ENCODE measurements around the gene DCPS. TPM values are rescaled to one million over a fixed set of nuclear protein-coding genes. Genes with fewer than 3 reads are reported as not detected.
A peak's percentile ranks its signal among the peaks of the same experiment; 100 is the strongest.

Gene DCPS
- total RNA-seq, 1 donor from 2014 or later, result 18.6 TPM

GRCh38 chr11:126310200-126310991 is 6.5 kb downstream of the DCPS start:
- H3K9me3 ChIP-seq (ENCODE audit: low read depth), result no peaks in the 10 kb centered on the region
- no peaks in the 10 kb centered on the region for H3F3A ChIP-seq (ENCODE audit: low read depth)
- H3K27me3 ChIP-seq, result no peaks in the 10 kb centered on the region
- H3K4me3 ChIP-seq, result no peak overlapping the region
- H3K4me2 ChIP-seq, result no peak overlapping the region
- no peaks in the 10 kb centered on the region for H3K36me3 ChIP-seq
- peaks cover 4% of the 10 kb centered on the region for H3K27me3 Mint-ChIP-seq (ENCODE audit: insufficient read depth, low read depth)
- H3K4me1 ChIP-seq, result no peaks in the 10 kb centered on the region
- DNase-seq (ENCODE audit: low spot score), result peak; percentile 88
- H3K79me2 ChIP-seq (ENCODE audit: low read depth), result no peaks in the 10 kb centered on the region
- no peak overlapping the region for H3K4me3 Mint-ChIP-seq
- H4K20me1 ChIP-seq (ENCODE audit: low read depth), result no peaks in the 10 kb centered on the region
- peaks cover 6% of the 10 kb centered on the region for H3K36me3 Mint-ChIP-seq
- no peak for TF ChIP-seq EZH2phosphoT487 (IDR thresholded peaks at IDR 0.05)
- TF ChIP-seq CTCF (IDR thresholded peaks at IDR 0.05), result peak; percentile 85
- H3K4me1 Mint-ChIP-seq, result peaks cover 9% of the 10 kb centered on the region
- H3K27ac ChIP-seq, result no peak overlapping the region
- H2AFZ ChIP-seq (replicated peaks), result no peak overlapping the region
- H3K27ac Mint-ChIP-seq, result no peak overlapping the region
- H3K9ac ChIP-seq, result no peak overlapping the region
- peaks cover 2% of the 10 kb centered on the region for H3K9me3 Mint-ChIP-seq

GRCh38 chr11:126310992-126311310 is 7.1 kb downstream of the DCPS start:
- Histone ChIP-seq H3K4me2 (no peak overlapping the region), H3K4me1 (no peaks in the 10 kb centered on the region), H4K20me1 (ENCODE audit: low read depth) (no peaks in the 10 kb centered on the region), H3K79me2 (ENCODE audit: low read depth) (no peaks in the 10 kb centered on the region), H3F3A (ENCODE audit: low read depth) (no peaks in the 10 kb centered on the region), H3K4me3 (no peak overlapping the region), H2AFZ (replicated peaks) (no peak overlapping the region), H3K9me3 (ENCODE audit: low read depth) (no peaks in the 10 kb centered on the region), H3K36me3 (no peaks in the 10 kb centered on the region), H3K27ac (no peak overlapping the region), H3K9ac (no peak overlapping the region), H3K27me3 (no peaks in the 10 kb centered on the region)
- H3K4me1 Mint-ChIP-seq, result peaks cover 5% of the 10 kb centered on the region
- no peak overlapping the region for H3K27ac Mint-ChIP-seq
- no peak for TF ChIP-seq EZH2phosphoT487 (IDR thresholded peaks at IDR 0.05)
- no peak for TF ChIP-seq CTCF (IDR thresholded peaks at IDR 0.05)
- no peak for TF ChIP-seq EZH2 (IDR thresholded peaks at IDR 0.05)
- no peak overlapping the region for H3K4me3 Mint-ChIP-seq
- H3K27me3 Mint-ChIP-seq (ENCODE audit: insufficient read depth, low read depth), result peaks cover 2% of the 10 kb centered on the region
- H3K36me3 Mint-ChIP-seq, result peaks cover 5% of the 10 kb centered on the region
- no peak for DNase-seq (ENCODE audit: low spot score)
- H3K9me3 Mint-ChIP-seq, result no peaks in the 10 kb centered on the region

- DNase-seq (ENCODE audit: low spot score), result no peak
- Histone ChIP-seq H3K4me2 (no peak overlapping the region), H3K9ac (no peak overlapping the region)
These were observed 7.8 kb downstream of the DCPS start for GRCh38 chr11:126311401-126312291.

More at GRCh38 chr11:126311401-126312291, 7.8 kb downstream of the DCPS start:
- no peaks in the 10 kb centered on the region for H3K36me3 ChIP-seq
- no peak overlapping the region for H2AFZ ChIP-seq (replicated peaks)
- no peak overlapping the region for H3K27ac Mint-ChIP-seq
- peaks cover 4% of the 10 kb centered on the region for H3K9me3 Mint-ChIP-seq
- H3K4me1 Mint-ChIP-seq, result peaks cover 5% of the 10 kb centered on the region
- H3K4me1 ChIP-seq, result no peaks in the 10 kb centered on the region
- H3K9me3 ChIP-seq (ENCODE audit: low read depth), result no peaks in the 10 kb centered on the region
- TF ChIP-seq CTCF (IDR thresholded peaks at IDR 0.05) (no peak), EZH2phosphoT487 (IDR thresholded peaks at IDR 0.05) (no peak)
- no peak overlapping the region for H3K27ac ChIP-seq
- H3K27me3 Mint-ChIP-seq (ENCODE audit: insufficient read depth, low read depth), result peaks cover 2% of the 10 kb centered on the region
- H3K27me3 ChIP-seq, result no peaks in the 10 kb centered on the region
- no peak overlapping the region for H3K4me3 ChIP-seq
- no peaks in the 10 kb centered on the region for H3F3A ChIP-seq (ENCODE audit: low read depth)
- H4K20me1 ChIP-seq (ENCODE audit: low read depth), result no peaks in the 10 kb centered on the region
- H3K4me3 Mint-ChIP-seq, result no peak overlapping the region
- H3K79me2 ChIP-seq (ENCODE audit: low read depth), result no peaks in the 10 kb centered on the region
- H3K36me3 Mint-ChIP-seq, result peaks cover 10% of the 10 kb centered on the region
